ENCODE data around the gene GHITM.
"Not testable (repeated sequence)": the region's sequence is repeated elsewhere in the genome, so short reads cannot be mapped to it uniquely, and the experiment has no call there.

Gene GHITM, protein sequence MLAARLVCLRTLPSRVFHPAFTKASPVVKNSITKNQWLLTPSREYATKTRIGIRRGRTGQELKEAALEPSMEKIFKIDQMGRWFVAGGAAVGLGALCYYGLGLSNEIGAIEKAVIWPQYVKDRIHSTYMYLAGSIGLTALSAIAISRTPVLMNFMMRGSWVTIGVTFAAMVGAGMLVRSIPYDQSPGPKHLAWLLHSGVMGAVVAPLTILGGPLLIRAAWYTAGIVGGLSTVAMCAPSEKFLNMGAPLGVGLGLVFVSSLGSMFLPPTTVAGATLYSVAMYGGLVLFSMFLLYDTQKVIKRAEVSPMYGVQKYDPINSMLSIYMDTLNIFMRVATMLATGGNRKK

DNA sequence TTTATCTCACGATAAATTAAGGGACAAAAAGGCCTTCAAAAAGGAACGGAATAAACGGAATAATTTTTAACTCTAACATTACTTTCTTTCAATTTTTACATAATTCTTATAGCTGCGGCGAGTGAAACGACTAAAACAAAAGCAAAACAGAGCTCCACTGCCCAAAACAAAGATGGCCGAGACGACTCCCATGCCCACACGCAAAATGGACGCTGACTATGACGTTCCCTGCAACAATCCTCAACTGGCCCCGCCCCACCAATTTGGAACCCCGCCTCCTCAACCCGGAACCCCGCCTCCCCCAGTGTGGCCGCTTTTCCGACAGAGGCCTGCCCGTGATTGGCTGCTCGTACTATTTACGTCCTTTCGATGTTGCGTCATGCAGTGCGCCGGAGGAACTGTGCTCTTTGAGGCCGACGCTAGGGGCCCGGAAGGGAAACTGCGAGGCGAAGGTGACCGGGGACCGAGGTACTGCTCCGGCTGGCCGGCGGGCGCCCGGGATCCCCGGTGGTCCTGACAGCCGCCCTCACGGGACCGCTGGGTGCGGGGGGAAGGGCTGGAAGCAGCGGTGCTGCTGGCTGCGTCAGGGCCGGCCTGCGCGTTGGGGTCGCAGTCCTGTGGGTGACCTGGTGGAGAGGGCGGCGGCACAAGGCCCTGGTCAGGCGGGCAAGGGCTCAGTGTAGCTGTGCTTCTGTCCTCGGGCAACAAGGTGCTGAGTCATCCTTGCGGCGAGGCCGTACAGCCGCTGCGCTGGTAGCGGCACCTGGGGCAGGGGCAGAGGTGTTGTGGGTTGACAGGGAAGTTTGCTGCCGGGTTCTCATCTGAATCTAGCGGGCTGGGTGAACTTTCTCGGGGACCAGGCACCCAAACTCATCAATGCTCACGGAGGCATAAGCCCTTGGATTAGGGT is at the start of gene GHITM:
TSS of gene GHITM (plus strand) at position 384 of the 910 bp plus-strand sequence. CDS start 1,992 bp downstream, outside the sequence.
- FAIRE-seq = peak; percentile 99

DNA sequence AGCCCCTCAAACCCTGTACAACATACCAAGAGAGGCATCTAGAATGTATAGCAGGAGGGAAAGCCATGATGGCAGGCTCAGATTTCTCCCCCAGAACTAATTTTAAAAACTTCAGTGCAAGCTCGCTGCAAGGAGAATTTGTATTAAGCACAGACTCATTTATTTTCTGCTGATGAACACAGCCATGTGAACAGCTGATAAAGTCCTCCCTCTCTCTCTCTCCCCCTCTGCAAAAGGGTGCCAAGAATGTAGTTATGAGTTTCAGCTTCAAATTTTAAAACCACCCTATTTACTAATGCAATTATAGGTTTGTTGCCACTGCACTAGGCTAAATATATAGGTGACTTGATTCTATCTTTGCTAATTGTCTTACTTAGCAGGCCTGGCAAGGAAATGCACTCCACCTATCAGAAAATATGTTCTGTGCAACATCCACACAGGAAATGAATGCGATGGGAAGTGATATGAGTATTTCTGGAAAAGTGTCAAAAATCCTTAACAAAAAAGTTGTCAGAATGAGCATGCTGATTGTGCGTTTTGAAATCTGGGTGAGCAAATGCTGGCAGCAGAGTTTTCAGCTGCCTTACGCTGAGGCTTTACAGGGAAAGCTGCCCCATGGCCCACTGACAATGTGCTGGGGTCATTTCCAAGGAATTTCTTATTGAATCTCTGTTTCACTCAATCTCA is 43.4 kb upstream of the GHITM start:
- no peak for FAIRE-seq

DNA sequence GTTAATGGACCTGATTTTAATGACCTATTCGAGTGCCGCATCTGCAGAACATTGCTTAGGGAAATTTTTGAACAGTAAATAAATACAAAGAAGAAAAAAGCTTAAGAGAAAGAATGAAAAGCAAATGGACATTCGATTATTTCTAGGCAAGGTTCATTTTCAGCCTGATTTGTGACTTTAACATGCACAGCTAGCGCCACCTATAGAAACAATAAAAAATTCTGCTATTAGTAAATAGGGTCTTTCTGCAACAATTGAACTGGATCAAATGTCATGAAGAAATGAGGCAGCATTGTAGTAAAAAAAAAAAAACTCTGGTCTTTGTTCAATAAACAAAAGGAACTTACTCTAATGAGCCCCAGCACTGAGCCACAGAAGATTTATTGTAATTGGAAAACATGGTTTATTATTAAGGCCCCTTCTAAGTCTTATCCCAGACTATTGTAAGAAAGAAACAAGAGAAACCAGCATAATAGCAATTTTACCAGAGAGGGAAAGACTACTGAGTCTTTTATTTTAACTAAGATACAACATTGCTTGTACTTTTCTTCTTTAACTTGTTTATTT is 41.4 kb upstream of the GHITM start:
- peak; percentile 15 for FAIRE-seq

DNA sequence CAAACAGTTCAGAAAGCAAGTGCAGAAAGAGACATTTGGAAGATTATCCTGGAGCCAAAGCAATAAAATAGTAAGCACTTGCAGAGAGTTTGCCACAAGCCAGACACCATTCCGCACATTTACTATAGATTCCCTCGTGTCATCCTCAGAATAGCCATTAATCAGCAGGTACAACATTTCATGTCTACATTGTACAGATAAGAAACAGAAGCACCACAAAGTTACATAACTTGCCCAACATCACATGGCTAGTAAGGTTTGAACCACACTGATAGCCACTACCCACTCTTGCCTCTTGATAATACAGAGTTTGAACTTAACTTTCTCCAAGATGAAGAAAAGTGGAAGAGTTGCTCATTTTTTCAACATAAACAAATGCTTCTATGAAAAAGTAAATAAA is 40.6 kb upstream of the GHITM start:
- FAIRE-seq = no peak

DNA sequence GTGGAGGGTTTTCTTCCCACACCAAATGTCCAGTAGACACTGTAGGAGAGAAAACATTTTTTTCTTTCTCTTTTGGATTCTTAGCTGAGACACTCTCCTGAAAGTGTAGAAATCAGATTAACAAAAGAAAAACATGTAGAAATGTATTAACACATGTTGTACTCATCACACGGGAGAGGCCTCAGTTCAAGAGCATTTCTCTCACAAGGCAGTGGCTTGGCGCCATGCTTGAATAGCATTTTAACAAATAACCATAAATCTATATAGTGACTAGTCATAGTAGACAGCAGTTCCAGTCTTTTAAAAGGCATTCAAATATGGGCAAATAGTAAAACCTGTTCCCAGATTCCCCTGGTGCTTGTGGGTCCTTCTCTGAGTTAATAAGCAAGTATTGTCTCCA is 38.3 kb upstream of the GHITM start:
- no peak for FAIRE-seq

DNA sequence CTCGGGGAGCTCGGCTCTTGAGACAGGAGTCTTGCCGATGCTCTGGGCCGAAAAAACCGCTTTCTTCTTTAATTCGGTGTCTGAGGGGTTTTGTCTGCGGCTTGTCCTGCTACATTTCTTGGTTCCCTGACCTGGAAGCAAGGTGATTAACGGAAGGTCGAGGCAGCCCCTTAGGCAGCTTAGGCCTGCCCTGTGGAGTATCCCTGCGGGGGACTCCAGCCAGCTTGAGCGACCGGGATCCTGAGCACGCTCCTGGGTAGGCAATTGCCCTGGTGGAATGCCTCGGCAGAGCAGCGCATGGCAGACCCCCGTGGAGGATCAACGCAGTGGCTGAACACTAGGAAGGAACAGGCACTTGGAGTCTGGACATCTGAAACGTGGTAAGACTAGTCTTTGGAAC is 30.5 kb upstream of the GHITM start:
- no peak for FAIRE-seq

DNA sequence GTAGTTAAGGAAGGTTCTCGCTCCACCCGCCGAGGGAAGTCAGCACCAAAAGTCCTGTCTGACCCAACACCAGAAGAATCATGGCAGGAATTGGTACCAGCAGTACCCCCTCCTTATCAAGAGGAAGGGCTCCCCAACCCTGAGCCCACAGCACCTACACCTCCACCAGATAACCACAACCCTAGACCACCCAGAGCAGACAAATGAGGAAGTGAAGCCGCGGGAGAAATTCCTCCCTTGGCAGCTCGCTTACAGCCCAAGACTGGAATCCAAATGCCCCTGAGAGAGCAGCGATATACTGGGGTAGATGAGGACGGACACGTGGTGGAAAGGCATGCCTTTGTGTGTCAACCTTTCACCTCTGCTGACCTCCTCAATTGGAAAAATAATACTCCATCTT is 29.5 kb upstream of the GHITM start:
- not testable (repeated sequence) for FAIRE-seq

DNA sequence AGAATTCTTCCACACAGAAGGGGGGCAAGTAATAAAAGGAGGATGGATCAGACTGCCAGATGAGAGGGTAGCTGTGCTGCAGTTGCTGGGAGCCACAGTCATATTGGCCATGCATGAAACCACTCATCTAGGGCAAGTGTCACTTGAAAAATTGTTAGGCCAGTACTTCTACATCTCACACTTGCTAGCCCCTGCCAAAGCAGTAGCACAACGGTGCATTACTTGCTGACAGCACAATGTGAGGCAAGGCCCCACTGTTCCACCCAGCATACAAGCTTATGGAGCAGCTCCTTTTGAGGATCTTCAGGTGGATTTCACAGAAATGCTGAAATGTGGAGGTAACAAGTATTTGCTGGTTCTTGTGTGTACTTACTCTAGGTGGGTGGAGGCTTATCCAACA is 25.8 kb upstream of the GHITM start:
- not testable (repeated sequence) for FAIRE-seq

DNA sequence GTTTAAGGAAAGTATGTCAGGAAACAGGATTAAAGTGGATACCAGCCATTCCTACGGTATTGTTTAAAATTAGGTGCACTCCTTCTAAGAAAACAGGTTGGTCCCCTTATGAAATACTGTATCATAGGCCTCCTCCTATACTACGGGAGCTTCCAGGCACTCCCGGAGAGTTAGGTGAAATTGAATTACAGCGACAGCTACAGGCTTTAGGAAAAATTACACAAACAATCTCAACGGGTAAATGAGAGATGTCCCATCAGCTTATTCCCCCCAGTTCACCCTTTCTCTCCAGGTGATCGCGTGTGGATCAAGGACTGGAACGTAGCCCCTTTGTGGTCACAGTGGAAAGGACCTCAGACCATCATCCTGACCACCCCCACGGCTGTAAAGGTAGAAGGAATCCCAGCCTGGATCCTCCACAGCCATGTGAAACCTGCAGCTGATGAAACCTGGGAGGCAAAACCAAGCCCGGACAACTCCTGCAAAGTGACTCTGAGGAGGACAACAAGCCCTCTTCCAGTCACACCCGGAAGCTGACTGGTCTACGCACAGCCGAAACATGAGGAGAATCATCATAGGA is 25.1 kb upstream of the GHITM start:
- FAIRE-seq = no peak

DNA sequence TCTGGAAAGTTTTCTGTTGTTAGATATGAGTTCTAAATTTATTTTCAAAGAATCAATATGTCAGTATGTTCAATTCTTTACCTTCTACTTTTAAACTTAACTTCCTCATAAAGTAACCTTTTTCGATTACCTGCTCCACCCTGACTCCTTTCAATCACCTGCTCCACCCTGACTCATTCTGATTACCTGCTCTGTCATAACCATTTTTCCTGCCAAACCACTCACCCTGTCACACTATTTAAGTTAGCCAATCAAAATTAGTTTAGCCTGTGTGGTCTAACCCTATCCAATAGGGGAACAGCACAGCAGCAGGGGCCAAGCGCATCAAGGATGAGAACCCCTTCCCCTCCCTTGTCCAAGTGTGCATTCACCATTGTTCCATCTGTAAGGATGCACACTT is 22.1 kb upstream of the GHITM start:
- not testable (repeated sequence) for FAIRE-seq

DNA sequence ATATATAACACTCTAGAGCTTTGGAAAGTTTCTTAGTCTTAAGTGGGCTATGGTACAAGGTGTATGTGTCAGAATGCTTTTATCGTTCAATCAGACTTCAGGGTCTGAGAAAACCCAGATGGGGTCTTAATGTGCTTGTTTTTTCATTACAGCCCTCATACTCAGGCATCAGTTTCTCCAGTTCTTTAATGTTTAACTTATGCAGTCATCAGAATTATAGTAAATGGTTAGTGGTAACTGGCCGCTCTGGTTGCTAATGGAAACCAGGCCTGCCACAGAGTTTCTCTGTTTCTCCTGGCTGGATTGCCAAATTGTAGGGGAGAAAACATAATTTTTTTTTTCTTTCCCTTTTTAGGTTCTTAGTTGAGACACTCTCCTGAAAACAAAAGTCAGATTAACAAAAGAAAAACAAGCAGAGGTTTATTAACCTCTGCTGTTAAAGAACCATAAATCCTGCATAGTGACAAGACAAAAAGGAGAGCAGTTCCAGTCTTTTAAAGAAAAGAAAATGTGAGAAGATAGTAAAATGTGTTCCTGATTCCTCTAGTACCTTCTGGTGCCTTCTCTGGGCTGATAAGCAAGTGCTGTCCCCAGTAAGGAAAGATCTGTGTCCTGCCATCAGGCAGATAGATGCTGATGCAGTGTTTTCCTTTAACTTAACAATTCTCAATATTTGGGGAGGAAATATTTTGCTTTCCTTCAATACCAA is 21.5 kb upstream of the GHITM start:
- no peak for FAIRE-seq

DNA sequence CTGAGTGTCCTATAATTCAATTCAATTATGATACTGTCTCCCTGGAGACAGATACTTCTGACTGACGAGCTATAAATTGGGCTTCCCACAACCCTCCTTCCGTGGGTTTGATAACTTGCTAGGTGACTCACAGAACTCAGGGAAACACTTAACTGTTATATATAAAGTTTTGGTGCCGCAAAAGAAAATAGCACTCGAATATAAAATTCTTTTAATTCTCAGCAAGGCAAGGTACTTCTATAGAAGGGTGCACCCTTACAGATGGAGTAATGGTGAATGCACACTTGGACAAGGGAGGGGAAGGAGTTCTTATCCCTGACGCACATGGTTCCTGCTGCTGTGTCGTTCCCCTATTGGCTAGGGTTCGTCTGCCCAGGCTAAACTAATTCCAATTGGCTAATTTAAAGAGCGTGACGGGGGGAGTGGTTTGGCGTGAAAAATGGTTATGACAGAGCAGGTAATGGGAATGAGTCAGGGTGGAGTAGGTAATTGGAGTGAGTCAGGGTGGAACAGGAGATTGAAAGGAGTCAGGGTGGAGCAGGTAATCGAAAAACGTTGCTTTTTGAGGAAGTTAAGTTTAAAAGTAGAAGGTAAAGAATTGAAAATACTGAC is 20.8 kb upstream of the GHITM start:
- no peak for FAIRE-seq

DNA sequence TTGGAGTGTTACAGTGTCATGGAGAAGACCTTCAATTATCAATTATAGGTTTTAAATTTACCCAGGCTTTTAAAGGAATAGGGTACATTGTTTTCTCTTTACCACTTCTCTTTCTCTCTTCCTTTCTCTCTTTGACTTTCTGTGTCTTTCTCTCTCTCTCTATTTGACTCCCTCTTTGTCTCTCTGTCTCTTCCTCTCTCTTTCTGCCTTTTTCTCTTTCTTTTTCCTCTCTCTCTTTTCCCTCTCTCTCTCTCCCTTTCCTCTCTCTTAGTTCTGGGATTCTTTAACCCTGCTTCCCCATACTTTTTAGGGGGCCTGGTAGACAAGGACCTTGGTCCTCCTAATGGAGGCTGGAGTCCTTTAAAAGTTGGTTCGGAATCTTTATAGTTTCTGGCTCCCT is 15.9 kb upstream of the GHITM start:
- no peak for FAIRE-seq

DNA sequence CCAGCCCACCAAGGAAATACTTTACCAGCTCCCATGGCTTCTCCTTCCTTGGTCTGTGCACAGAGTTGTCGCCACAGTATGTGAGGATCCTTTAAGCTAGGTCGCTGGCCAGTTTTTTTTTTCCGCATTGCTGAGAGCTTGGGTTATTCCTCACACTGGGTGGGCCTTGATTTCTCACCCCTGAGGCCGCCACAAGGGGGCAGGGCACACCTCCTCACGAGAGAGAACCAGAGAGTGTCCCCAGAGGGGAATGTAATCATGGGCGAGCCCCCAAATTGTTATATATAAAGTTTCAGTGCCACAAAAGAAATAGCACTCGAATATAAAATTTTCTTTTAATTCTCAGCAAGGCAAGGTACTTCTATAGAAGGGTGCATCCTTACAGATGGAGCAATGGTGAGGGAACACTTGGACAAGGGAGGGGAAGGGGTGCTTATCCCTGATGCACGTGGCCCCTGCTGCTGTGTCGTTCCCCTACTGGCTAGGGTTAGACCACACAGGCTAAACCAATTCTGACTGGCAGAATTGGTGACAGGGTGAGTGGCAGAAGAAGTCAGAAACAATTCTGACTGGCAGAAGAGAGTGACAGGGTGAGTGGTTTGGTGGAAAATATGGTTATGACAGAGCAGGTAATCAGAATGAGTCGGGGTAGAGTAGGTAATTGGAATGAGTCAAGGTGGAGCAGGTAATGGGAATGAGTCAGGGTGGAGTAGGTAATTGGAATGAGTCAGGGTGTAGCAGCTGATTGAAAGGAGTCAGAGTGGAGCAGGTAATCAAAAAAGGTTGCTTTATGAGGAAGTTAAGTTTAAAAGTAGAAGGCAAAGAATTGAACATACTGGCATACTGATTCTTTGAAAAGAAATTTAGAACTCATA is 13.2 kb upstream of the GHITM start:
- not testable (repeated sequence) for FAIRE-seq

DNA sequence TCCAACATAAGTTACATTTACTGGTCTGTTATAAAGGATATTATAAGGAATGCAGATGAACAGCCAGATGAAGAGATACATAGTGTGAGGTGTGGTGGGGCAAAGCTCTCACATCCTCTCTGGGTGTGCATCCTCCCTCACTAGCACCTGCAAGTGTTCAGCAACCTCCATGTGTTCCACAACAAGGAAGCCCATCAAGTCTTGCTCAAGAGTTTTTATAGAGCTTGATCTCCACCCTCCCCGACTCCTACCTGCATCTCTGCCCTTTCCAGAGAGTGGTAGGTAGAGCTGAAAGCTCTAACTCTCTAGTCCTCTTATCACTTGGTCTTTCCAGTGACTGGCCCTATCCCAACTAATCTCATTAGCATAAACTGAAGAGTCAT is 12.5 kb upstream of the GHITM start:
- no peak for FAIRE-seq

DNA sequence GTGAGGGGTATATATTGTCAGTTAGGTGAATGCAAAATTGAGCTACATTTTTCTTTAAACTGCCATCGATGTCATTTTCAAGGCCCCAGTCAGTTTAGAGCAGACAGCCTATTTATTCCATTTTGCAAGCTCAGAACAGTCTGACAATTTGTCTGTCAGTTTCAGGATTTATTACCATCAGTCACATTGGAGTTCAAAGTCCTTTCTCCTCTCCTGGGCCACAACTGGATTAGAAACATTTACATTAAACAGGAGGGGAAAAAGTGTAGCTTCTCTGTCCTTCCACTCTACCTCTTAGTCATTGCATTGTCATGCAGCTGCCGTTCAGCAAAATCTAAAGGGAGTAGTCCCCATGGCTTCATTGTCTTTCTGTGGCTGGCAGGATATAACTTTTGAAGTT is 3.5 kb upstream of the GHITM start:
- FAIRE-seq = no peak

DNA sequence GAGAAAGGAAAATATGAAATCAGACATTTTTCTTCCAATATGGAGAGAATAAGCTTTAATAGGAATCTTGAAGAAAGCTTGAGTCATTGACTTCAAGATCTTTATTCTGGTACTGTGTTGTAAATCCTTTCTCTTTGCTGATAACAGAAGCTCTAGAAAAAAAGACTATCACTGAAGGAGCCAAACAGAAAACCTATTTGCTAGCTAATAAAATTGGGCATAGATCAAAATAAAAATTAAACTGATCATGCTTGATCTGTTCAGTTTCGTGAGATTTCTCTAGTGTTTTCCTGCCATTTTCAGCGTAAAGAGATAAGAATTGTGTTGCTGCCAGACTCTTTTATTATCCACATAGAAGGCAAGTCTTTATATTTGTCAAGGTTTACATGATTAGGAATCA is 1.5 kb upstream of the GHITM start:
- no peak for FAIRE-seq

DNA sequence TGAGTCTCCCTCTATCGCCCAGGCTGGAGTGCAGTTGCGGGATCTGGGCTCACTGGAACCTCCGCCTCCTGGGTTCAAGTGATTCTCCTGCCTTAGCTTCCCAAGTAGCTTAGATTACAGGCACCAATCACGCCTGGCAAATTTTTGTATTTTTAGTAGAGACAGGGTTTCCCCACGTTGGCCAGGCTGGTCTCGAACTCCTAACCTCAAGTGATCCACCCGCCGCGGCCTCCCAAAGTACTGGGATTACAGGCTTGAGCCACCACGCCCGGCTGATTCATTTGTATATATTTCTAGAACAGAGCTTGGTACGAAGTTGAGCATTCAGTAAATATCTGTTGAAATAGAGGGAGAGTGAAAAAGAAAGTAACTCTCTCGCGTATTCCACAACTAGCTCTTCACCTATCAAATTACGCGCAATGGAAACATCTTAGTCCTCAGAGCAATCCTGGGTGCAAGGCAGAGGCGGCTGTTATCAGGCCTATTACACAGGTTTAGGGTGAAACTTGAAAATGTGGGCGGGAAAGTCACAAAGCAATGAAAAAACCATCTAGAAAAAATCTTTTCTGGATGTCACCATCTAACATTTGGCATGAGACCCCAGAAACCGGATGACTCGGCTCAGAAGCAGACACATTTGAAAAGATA is 707 bp upstream of the GHITM start:
- no peak for FAIRE-seq

DNA sequence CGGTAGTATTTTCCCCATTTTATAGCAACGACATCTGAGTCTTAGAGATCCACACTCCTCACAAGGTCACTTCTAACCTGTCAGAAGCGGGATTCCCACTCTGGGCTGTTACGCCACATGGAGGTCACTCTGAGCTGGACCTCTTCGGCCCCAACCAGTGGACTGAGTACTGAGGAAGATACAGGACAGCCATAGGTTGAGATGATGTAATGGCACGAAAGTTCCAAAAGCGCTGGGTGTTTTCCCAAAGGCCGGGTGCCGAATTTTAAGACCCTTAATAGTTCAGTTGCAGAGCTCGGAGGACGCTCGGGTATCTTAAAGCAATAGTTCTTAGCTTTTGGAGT is 699 bp downstream of the GHITM start:
- FAIRE-seq = no peak

DNA sequence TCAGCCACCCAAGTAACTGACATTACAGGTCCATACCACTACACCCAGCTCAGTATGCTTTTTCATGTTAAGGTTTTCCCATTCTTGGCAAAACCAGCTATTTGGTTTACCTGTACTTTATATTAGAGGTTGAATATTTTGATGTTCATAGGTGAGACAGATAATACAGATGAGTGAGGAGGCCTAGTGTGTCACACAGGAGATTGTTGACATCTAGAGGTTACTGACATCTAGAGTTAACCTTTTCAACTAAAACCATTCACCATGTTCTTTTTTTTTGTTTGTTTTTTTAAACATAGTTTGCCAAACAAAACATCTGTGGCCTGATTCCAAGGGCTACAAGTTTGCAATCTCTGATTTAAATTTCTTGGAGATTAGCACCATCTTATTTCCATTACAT is 8.0 kb downstream of the GHITM start:
- FAIRE-seq = no peak

Data from G401.6 (cell line).